HepG2 (cell line): ENCODE results near the gene PHF5A. TPM values are rescaled to one million over a fixed set of nuclear protein-coding genes. Genes with fewer than 3 reads are reported as not detected.

Experiments
- ATAC-seq: fragments of 200-7000 bp; cut with Tn5 transposase; 3 replicates; pipeline ENCODE4 v1.9.1; 2020; ENCODE audit warnings: mild to moderate bottlenecking, moderate library complexity
- BruUV-seq: library from RNA; stranded (reverse); fragments of 400-500 nt; replicated peaks from 2 replicates; lab custom pipeline; 2021; lab: Mats Ljungman, UMichigan
- CTCF ChIA-PET: fragments of 300-600 bp; formaldehyde crosslinking; extraction: SDS; loops from one replicate; lab custom pipeline; 2021; ENCODE audit warnings: low total read pairs, inconsistent platforms, low intra/inter-chr PET ratio; lab: Yijun Ruan, JAX
- POLR2A ChIA-PET: fragments of 350-600 bp; sonication (Branson Sonifier 250); formaldehyde crosslinking; loops from one replicate; lab custom pipeline; 2020; ENCODE audit warnings: antibody characterized with exemption, inconsistent platforms; lab: Yijun Ruan, JAX
- DNase-seq: peaks from one replicate; pipeline ENCODE4 v3.0.0-alpha.2; 2015; ENCODE audit warnings: low spot score
- FAIRE-seq: peaks from 3 replicates; lab custom pipeline; 2011; peaks lifted over from hg19 to GRCh38; lab: Jason Lieb, UNC
- H2AFZ ChIP-seq: one replicate; pipeline ENCODE4 v1.6.1; 2011; ENCODE audit warnings: low read length, inconsistent platforms
- H3K27ac ChIP-seq: fragments of 300-600 bp; 3 replicates; pipeline ENCODE4 v1.8.0; 2011; ENCODE audit warnings: mixed run types, mild to moderate bottlenecking, mixed read lengths, low read length, inconsistent platforms; ENCODE audit not compliant: insufficient read depth; ENCODE audit errors: extremely low read length
- H3K27me3 ChIP-seq, 2 experiments: fragments of 200-600 bp in 1 of 2; 2 replicates in 1 of 2; 3 replicates in 1 of 2; pipeline versions ENCODE4 v1.6.0 to v1.8.0; 2011; ENCODE audit warnings: low read length in 2 of 2, mild to moderate bottlenecking in 2 of 2, moderate library complexity in 2 of 2, inconsistent platforms in 1 of 2; ENCODE audit not compliant: insufficient read depth in 2 of 2, control insufficient read depth in 1 of 2
- H3K36me3 ChIP-seq, 2 experiments: fragments of 200-600 bp in 1 of 2; replicated peaks in 1 of 2; 2 replicates in 1 of 2; 3 replicates in 1 of 2; pipeline versions ENCODE4 v1.5.1 to v1.8.0; 2011; ENCODE audit warnings: low read length in 2 of 2, inconsistent platforms in 1 of 2; ENCODE audit not compliant: insufficient read depth in 2 of 2, control insufficient read depth in 1 of 2
- H3K4me1 ChIP-seq: 2 replicates; pipeline ENCODE4 v1.5.1; 2012; ENCODE audit warnings: low read length, inconsistent platforms; ENCODE audit not compliant: insufficient read depth
- H3K4me2 ChIP-seq: 2 replicates; pipeline ENCODE4 v1.6.0; 2011; ENCODE audit warnings: low read depth, low read length, inconsistent platforms
- H3K4me3 ChIP-seq, 3 experiments: fragments of 200-600 bp in 1 of 3; sonication (generic), shearing (Covaris generic) in 1 of 3; replicated peaks in 1 of 3; 2 replicates each; pipeline ENCODE4 v1.5.1; 2011 to 2016; ENCODE audit warnings: low read length in 3 of 3, inconsistent platforms in 2 of 3, low read depth in 2 of 3, mild to moderate bottlenecking in 2 of 3, control low read depth in 1 of 3, mixed read lengths in 1 of 3; ENCODE audit not compliant: insufficient read depth in 1 of 3
- H3K79me2 ChIP-seq: one replicate; pipeline ENCODE4 v1.6.1; 2011; ENCODE audit warnings: low read length, inconsistent platforms; ENCODE audit not compliant: insufficient read depth
- H3K9ac ChIP-seq: 2 replicates; pipeline ENCODE4 v1.6.0; 2011; ENCODE audit warnings: mild to moderate bottlenecking, low read depth, low read length, inconsistent platforms; ENCODE audit not compliant: insufficient read depth
- H3K9me3 ChIP-seq: 2 replicates; pipeline ENCODE4 v1.5.1; 2012; ENCODE audit warnings: mild to moderate bottlenecking, low read length
- H4K20me1 ChIP-seq: 2 replicates; pipeline ENCODE4 v1.6.0; 2011; ENCODE audit warnings: inconsistent platforms, mild to moderate bottlenecking, low read length, moderate library complexity; ENCODE audit not compliant: insufficient read depth
- PITX1 ChIP-seq: sonication (generic); formaldehyde crosslinking; IDR thresholded peaks from 2 replicates; pipeline ENCODE4 v1.5.1; 2020; ENCODE audit warnings: mild to moderate bottlenecking, missing genetic modification reagents
- RAD21 ChIP-seq: fragments of 450-650 bp; formaldehyde crosslinking; IDR thresholded peaks from 2 replicates; pipeline ENCODE4 v1.5.0; 2020; ENCODE audit warnings: mild to moderate bottlenecking
- STAG1 ChIP-seq: sonication (generic); formaldehyde crosslinking; IDR thresholded peaks from 2 replicates; pipeline ENCODE4 v1.4.0; 2020; ENCODE audit warnings: missing genetic modification reagents
- ZNF207 ChIP-seq: fragments of 450-650 bp; IDR thresholded peaks from 2 replicates; pipeline ENCODE4 v1.6.1; 2016; ENCODE audit warnings: antibody characterized with exemption, borderline replicate concordance
- ZNF616 ChIP-seq: sonication (generic); formaldehyde crosslinking; IDR thresholded peaks from 2 replicates; pipeline ENCODE4 v1.5.0; 2020; ENCODE audit warnings: low read depth, mild to moderate bottlenecking, missing genetic modification reagents
- WGBS: methylation state at CpG from one replicate; pipeline ENCODE4 v1.1.6; 2017; ENCODE audit warnings: low lambda C conversion rate; 5-methylcytosine and 5-hydroxymethylcytosine counted together
- in situ Hi-C: cut with HindIII; loops from 2 replicates; pipeline ENCODE4 v1.10.0; 2017; ENCODE audit warnings: low pct_unique_long_range_greater_than_20kb; ENCODE audit not compliant: extremely low pct_ligation_motif_present
- intact Hi-C: fragments of 100-400 bp; cut with micrococcal nuclease; formaldehyde crosslinking; loops from one replicate; pipeline ENCODE4 v1.10.0; 2022; ENCODE audit not compliant: unreplicated experiment
- polyA plus RNA-seq, 8 experiments: library from polyadenylated mRNA; depleted of rRNA in 3 of 8; stranded (reverse) in 7 of 8; unstranded in 1 of 8; fragments of >200 nt; fragmentation: Illumina TruSeq in 4 of 8; extraction: Trizol in 4 of 8; gene quantifications; 2 replicates each; pipeline versions ENCODE4 v1.2.1 to v1.2.3, GENCODE V29; 2011 to 2016; ENCODE audit warnings: low read depth in 4 of 8, missing spikeins in 1 of 8, mixed read lengths in 1 of 8; ENCODE audit not compliant: insufficient read depth in 1 of 8
- total RNA-seq, 5 experiments: library from RNA; depleted of rRNA; stranded (reverse); fragments of >200 nt; fragmentation: Illumina TruSeq; extraction: Trizol; gene quantifications; 2 replicates each; pipeline ENCODE4 v1.2.3, GENCODE V29; 2016; ENCODE audit warnings: low read depth in 1 of 5
- TF ChIP-seq, protein P1 (sequence below): sonication (generic); formaldehyde crosslinking; IDR thresholded peaks from 2 replicates; pipeline ENCODE4; 2020; ENCODE audit warnings: missing genetic modification reagents, mild to moderate bottlenecking, borderline replicate concordance
- TF ChIP-seq, protein P2 (sequence below): sonication (generic); formaldehyde crosslinking; IDR thresholded peaks from 2 replicates; pipeline ENCODE4 v1.5.0; 2020; ENCODE audit warnings: mild to moderate bottlenecking, missing genetic modification reagents, moderate library complexity

Gene PHF5A
- total and polyA plus RNA-seq, 2 of the 13 experiments (the other 11 are each of a cell fraction or from before 2014, with no cell fraction given): 56.6 to 105 TPM

DNA sequence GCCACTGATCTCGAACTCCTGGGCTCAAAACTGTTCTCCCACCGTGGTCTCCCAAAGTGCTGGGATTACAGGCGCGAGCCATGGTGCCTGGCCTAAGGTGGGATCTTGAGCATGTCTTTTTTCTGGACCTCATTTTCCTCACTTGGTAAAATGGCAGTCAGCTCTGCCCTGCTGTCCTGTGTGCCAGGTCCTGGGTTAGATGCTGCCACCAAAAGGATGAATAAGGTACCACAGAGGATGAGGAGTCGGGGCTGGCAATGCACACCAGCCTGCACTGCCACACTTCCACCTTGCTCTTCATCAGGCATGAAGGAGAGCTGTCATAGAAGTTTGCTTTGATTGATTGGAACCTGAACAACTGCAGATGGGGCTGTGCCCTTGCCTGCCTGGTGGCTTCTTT lies 32.7 kb upstream of the PHF5A start:
- in situ Hi-C loops (no loop called here), intact Hi-C loops (loop anchor here (1.0 kb wide), 1 partner anchor 97 kb away; no protein-coding TSS in a partner anchor)
- BruUV-seq: no TSS peak
- no peaks in the 10 kb centered on the region for H3K4me1 ChIP-seq
- H3K36me3 ChIP-seq: peaks cover 13 to 38% of the 10 kb centered on the region in 2 experiments
- no peak overlapping the region for H3K27ac ChIP-seq
- DNase-seq (peak; percentile 23), FAIRE-seq (no peak), ATAC-seq (peak; percentile 79)
- no peak overlapping the region for H2AFZ ChIP-seq
- H3K79me2 ChIP-seq: peaks cover 7% of the 10 kb centered on the region
- no peak overlapping the region for H3K4me3 ChIP-seq
- ChIA-PET CTCF (interaction anchor here (1.2 kb wide), 1 partner anchor 97 kb away, joined by 8 read pairs; no protein-coding TSS in a partner anchor), POLR2A (no interaction called here)
- H3K9me3 ChIP-seq: no peaks in the 10 kb centered on the region
- no peaks in the 10 kb centered on the region for H4K20me1 ChIP-seq
- no peak overlapping the region for H3K9ac ChIP-seq
- no peak overlapping the region for H3K4me2 ChIP-seq
- 95% methylated on average over 5 of the region's 5 CpGs for WGBS
- no peaks in the 10 kb centered on the region for H3K27me3 ChIP-seq
- peak; percentile 66 for TF ChIP-seq STAG1 (CRISPR knock-in tag)
- no peak for TF ChIP-seq PITX1 (CRISPR knock-in tag)
- TF ChIP-seq, protein P1, sequence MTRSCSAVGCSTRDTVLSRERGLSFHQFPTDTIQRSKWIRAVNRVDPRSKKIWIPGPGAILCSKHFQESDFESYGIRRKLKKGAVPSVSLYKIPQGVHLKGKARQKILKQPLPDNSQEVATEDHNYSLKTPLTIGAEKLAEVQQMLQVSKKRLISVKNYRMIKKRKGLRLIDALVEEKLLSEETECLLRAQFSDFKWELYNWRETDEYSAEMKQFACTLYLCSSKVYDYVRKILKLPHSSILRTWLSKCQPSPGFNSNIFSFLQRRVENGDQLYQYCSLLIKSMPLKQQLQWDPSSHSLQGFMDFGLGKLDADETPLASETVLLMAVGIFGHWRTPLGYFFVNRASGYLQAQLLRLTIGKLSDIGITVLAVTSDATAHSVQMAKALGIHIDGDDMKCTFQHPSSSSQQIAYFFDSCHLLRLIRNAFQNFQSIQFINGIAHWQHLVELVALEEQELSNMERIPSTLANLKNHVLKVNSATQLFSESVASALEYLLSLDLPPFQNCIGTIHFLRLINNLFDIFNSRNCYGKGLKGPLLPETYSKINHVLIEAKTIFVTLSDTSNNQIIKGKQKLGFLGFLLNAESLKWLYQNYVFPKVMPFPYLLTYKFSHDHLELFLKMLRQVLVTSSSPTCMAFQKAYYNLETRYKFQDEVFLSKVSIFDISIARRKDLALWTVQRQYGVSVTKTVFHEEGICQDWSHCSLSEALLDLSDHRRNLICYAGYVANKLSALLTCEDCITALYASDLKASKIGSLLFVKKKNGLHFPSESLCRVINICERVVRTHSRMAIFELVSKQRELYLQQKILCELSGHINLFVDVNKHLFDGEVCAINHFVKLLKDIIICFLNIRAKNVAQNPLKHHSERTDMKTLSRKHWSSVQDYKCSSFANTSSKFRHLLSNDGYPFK (CRISPR knock-in tag): peak; percentile 36; the same call in 1 of the 2 replicates
- TF ChIP-seq ZNF616: no peak
- TF ChIP-seq RAD21 (CRISPR knock-in tag): 0 out of 2 replicates have a peak, but pooled peaks have one; percentile 38
- TF ChIP-seq, protein P2, sequence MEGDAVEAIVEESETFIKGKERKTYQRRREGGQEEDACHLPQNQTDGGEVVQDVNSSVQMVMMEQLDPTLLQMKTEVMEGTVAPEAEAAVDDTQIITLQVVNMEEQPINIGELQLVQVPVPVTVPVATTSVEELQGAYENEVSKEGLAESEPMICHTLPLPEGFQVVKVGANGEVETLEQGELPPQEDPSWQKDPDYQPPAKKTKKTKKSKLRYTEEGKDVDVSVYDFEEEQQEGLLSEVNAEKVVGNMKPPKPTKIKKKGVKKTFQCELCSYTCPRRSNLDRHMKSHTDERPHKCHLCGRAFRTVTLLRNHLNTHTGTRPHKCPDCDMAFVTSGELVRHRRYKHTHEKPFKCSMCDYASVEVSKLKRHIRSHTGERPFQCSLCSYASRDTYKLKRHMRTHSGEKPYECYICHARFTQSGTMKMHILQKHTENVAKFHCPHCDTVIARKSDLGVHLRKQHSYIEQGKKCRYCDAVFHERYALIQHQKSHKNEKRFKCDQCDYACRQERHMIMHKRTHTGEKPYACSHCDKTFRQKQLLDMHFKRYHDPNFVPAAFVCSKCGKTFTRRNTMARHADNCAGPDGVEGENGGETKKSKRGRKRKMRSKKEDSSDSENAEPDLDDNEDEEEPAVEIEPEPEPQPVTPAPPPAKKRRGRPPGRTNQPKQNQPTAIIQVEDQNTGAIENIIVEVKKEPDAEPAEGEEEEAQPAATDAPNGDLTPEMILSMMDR (CRISPR knock-in tag): peak; percentile 53
- no peak for TF ChIP-seq ZNF207
- TF ChIP-seq, all 625 proteins: peak for 4
